T1000 (cell line): ENCODE data around the gene MGME1.

Experiments used
- DNase-seq: peaks from one replicate; lab custom pipeline; 2025; ENCODE audit warnings: mixed read lengths; lab: John Stamatoyannopoulos, UW

Gene MGME1

DNA sequence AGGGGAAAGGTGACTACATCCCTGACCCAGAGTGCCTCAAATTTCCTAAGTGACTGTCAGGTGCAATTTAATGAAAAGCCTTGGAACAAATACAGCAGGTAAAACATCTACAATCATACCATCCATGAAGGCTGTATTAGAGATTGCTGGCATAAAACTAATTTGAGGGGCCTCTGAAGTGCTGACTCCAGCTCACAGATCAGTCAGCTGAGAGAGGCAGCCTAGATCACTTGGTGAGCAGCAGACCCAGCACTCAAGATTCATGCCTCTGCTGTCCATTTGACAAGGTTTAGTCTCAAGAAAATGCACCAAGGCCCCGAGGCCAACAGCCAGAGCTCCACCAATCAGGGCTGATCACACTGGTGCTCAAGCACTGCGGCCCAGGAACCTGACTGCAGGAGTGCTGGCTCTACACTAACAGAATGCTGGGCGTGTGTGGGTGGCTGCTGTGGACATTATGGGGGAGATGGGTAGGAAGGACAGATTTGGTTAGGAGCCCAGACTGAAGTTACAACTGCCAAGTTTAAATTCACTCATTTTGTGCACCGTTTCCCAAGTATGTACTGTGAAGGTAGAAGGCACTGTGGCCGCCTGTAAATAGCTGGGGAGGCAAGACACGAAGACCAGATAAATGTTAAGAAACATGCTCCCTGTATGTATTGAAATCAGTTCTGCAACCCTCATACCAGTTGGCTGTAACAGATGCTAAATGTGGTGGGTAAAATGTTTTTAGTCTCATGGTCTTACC, 28.4 kb upstream of the MGME1 start:
- DNase-seq = no peak

DNA sequence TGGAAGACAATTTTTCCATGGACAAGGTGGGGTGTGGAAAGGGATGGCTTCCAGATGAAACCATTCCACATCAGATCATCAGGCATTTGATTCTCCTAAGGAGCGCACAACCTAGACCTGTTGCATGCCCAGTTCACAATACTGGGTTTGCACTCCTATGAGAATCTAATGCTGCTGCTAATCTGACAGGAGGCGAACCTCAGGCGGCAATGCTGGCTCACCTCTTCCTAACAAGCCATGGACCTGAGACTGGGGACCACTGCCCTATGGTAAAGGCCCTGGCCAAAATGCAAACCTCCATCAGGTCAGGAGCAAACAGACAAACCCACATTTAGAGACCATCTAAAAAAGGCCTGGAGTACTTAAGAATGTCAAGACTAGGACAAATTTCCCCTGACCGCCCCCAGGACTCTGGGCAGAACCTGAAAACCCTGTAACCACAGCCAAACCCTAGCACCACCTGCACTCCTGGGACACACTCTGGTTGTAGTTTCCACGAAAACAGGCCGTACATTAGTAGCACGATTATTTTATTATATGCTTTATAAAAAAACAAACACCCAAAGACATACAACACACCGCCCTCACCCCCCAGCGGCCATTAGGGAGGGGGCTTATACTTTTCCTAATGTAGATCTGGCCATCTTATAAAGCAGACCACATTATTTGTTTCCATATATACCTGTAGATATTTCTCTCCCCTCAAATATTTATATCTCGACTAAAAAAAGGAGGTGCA, 27.6 kb upstream of the MGME1 start:
- DNase-seq = no peak

DNA sequence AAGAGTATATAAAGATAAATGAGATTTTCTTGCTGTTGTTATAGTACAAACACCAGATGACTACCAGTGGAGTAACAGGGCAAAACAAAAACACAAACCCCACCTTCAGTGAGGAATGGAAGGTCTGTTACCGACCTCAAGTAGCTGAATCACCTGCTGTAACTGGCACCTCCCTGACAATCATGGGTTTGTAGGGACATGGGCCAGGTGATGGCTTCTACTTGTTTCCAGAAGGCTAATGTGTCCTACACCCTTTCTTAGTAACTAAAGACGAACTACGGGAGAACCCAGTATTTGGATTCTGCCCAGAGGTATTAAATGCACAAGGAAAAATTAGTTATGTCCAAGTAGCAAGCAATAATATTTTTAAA, 27.0 kb upstream of the MGME1 start:
- no peak for DNase-seq

DNA sequence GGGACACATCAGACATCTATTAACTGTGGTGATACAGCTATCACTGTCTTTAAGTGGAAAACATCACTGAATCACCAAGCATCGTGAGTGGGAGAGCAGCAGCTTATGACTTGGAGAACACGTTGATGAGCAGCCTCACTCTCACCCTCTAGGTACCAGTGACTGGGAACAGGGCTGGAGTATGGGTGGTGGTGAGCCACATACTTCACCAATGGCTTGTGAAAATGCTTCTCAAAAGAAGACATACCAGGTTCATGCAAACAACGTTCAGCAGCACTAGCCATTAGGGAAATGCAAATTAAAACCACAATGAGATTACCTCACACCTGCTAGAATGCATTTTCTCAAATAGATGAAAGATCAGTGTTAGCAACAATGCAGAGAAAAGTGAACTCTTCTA, 25.5 kb upstream of the MGME1 start:
- no peak for DNase-seq

DNA sequence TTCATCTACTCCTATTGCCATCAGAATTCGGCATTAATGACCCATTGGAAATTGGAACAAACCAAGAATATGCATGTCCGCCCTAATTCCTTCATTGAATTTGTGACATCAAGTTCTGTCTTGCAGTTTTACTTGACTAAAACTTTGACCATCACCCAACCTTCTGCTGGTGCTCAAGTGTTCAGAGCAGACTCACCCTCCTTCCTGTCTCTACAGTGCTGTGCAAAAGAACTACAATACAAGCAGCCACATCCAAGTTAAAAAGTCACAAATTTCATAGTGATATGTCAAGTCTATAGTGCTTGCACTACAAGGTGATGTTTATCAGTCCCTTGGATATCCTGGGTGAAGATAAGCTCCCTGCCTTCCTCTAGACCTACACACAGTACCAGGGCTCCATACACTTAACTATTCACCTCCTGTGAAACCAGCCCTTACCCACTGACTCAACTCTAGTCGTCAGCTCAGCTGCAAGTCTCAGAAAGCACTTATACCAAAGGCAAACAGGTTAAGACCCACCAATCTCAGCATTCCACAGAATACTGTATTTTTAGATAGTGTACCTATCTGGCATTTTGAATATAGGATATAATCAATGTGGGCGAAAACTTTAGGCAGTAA, 23.9 kb upstream of the MGME1 start:
- DNase-seq = no peak

DNA sequence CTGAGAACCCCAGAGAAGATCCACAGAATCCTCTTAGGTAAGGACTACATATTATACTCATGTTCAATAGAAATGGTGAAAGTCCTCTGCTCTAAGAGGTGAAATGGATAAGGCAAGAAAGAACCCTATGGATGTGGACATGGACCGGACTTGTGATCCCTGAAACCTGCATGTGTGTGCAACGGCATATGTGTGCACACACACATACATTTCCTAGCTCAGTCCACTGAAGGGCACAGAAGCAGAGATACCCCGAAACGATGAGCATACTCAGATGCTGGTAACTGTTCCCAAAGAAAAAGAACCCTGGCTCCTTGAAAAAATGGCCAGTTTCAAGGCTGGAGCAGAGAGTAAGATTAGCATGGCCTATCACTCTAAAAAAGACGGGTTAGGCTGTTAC, 22.8 kb upstream of the MGME1 start:
- DNase-seq = no peak

DNA sequence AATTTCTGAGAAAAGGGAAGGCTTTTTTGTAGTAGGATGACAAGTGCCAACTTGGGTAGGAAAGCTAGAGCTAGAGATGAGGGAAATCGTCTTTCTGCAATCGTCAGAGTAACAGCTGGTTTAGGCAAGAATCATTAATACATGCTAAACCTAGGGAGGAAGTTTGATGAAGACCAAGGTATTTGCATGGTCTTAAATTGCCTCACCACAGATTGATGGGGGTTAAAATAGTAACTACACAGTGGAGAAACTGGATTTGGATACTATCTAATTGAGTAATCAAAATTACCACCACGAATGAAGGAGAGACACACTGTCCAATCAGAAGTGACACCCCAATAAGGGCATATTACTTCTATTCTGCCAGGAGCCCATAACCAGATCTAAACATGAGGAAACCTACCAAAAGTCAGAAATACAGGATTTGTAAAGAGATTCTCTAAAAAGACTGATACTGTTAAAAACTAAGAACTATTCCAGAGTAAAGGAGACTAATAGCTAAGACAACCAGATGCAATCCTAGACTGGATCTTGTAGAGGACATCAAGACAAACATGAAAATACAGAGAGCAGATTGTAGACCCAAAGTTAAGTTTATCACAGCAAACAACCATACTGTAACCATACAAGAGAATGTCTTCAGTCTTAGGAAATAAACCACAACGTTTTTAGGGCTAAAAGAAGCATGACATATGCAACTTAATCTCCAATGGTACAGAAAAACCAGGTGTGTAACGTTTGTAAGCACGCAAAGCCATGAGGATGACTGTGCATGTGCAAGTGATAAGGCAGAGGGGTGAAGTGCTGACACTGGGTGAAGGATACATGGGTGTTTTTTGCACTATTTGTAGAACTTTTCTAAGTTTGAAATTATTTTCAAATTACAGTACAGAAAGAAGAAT, 22.0 kb upstream of the MGME1 start:
- DNase-seq = no peak

DNA sequence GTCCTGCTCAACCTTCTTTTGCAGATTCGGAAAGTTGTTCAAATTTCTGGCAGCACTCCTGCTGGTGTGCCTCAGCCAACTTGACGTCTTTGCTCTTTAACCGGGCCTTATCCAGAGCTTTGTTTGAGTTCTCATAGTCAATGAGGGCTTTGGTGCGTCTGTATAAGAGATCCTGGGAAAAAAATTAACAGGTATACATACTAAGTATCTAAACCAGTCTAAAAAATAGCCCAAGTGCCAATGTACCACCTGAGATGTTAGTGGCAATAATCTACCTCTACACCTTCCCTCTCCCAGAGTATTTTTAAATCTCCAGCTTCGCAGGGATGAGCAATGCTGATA, 21.4 kb upstream of the MGME1 start:
- DNase-seq = no peak

DNA sequence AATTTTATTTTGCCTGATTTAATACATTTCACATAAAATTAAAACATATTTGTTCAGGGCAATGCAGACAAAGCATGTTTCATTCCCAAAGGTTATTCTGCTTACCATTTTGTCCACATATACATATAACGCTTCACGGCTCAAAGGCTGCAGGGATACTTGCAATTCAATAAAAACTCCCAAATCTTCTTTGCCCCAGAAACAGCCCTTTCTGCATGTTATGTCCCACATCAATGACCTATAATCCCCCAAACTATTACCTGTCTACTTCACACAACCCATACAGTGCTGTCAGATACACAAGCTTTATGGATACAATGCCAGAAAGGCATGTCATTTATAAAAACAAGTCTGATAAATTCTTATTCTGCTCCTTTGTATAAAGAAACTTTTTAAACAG, 20.4 kb upstream of the MGME1 start:
- no peak for DNase-seq

DNA sequence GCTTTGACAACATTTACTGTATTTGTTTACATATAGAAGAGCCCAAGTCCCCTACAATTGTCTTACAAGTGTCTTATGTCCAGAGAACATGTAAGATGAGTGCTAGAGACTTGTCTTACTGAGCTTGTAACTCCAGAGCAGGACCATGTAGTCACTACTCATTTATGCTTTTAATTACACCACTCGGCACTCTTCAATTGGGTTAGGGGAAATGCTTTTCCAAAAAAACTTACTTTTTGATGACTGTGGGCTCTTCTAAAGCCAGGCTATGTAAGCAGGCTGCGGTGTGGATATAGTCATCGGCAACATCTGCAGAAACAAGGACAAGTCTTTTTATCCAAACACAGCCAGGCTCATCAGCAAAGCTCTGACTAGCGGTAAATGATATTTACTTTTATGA, 18.9 kb upstream of the MGME1 start:
- no peak for DNase-seq

DNA sequence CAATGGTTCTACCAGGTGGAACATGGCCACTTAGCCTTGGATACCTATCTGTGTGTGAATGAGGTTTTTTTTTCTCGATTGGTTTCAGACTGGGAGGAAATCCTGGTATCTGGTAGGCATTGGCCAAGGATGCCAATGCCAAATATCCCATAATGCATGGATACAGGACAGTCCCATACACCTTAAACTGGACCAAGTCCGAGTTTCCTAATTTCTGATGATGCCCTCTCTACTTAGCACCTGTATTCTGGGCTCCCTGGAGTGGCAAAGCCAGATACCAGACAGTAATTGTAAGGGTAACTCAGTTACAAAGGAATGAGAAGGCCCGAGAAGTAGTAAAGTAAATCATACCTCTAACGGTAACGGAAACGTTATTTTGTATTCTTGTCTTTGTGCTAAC, 18.1 kb upstream of the MGME1 start:
- DNase-seq = no peak

DNA sequence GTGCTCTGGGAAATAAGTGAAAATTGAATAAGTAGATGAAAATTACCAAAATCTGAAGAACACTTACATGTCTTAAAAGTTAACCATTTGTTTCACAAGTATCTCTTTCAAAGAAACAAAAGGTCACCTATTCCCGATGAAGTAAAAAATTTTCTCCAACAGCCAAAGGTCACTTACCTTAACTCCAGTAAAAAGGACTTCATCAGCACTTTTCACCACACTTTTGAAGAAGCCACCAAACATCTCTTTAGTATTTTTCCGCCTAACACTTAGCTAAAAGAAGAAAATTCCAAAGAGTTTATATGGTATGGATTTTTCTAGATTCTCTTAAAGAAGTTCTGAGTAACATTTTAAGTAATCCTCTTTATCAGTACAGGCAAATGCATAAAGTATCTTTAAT, 17.5 kb upstream of the MGME1 start:
- no peak for DNase-seq

DNA sequence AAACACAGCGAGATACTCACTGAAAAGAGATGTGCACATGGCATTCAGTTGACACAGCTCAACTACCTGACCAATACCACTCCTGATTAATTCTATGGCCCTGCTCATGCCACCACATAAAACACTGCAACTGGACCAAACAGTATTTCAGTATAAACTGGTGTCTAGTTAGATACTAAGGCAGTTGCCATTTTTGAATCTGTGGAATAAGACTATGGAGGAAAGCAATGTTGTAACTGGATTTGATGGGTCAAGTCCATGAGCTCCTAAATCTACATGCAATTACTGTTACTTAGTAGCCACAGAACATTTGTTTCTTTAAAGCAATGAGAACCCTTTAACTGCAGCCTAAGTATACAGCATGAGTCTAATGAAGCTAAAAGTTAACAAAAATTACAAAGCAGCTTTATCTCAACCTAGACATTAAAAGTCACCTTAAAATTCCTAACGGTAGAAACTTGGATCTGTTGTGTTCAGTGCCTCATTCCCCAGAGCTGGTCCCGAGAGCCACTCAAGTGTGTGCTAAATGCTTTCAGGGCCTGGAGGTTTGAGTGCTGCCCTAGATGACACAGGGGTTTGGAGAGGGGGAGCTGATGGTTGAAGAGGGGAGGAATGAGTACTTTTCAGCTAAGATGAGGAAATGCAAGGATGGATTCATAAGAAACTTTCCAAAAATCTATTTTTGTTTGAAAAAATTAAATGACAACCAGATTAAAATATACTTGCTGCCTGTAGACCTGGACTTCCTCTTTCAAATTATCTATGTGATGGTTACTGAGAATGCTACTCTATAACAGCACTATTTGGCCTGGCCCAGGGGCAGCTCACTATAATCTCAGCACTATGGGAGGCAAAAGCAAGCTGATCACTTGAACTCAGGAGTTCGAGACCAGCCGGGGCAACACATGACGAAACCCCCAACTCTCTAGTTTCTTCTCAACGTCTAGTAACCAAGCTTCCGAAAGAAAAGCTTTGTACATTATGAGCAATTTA, 15.8 kb upstream of the MGME1 start:
- DNase-seq = no peak

DNA sequence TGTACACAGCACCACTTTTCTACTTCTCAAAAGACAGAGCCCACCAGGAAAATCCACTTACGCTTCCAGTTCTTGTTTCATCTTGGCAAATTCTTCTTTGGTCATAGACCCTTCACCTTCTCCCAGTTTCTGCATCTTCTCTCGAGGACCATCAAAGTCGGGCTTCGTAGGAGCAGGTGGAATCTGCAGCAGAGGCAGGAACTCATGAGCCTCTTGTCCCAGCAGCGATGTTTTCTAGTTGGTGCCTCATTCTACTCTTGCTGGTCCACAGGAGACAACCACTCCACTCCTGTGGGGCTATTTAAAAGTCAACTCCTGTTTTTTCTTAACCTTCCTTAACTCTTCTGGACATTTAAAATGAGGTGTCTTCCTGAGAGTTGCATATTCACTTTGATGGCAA, 14.9 kb upstream of the MGME1 start:
- DNase-seq = no peak

DNA sequence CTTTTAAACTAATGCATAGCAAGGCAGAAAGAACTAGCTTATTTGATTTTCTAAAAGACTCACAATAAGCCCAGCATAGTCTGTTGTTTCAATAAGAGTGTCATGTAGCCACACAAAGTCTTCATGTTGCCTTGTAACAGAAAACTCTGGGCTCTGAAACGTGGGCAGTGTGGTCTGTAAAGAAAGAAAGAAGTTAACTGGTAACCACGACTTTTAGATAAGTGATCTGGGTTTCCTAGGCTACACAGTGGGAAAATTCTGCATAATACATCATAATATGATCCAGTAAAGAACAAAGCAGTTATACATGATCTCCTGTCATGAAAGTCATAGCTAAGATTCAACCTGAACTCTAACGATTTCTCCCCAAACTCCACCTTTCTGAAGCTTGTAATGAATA, 13.5 kb upstream of the MGME1 start:
- DNase-seq = no peak

DNA sequence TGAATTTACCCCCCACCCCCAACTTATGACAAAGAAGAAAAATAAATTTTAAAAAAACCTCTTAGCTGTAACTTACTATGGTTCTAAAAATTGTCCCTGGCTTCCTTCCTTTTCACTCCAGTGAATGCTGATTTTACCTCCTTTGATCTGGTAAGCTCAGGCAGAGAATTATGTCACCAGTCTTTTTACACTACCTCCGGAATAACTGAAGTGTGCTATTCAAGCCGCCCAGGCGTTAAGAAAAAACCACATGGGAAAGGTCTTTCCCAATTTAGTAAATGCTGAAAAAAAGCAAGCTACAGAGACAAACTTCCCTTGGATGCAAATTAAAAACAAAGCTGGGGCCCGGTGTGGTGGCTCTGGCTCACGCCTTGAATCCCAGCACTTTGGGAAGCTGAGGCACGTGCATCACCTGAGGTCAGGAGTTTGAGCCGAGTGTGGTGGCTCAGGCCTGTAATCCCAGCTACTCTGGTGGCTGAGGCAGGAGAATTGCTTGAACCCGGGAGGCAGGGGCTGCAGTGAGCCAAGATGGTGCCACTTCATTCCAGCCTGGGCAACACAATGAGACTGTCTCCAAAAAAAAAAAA, 12.6 kb upstream of the MGME1 start:
- no peak for DNase-seq

DNA sequence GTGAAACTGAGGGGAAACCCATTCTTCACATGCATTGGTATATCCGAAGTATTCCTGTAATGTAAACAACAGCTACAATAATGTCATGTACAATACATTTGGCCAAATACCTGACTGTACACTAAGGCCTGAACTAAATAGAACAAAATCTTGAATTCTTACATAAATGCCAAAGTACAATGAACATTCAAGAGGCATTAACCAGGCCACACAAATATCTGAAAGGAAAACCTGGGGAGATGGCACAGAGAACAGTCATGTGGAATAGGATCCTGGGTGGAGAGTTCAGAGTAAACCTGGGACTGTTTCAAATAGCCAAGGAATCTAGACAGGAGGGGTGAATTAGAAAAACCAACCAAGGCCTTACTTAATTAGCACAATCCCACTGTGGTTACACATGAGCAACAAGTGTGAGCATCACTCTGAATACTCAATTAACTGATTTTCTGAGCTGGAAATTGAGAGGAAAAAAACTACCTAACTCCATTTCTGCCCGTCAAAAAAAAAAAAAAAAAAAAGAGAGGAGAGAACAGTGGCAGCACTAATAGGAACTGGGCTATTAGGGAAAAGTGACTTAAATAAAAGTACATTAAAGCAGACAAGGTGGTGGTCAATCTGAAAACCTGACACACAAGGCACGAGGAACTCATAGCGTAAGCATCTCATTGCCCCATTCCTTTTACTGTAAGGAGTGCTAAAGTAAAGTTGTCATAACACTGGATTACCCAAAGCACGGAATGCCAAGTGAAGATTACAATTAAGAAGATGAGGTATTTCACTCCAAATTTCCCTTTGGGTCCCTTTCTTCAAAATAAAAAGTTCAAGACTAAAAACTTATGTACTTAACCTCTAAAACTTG, 11.1 kb upstream of the MGME1 start:
- no peak for DNase-seq

DNA sequence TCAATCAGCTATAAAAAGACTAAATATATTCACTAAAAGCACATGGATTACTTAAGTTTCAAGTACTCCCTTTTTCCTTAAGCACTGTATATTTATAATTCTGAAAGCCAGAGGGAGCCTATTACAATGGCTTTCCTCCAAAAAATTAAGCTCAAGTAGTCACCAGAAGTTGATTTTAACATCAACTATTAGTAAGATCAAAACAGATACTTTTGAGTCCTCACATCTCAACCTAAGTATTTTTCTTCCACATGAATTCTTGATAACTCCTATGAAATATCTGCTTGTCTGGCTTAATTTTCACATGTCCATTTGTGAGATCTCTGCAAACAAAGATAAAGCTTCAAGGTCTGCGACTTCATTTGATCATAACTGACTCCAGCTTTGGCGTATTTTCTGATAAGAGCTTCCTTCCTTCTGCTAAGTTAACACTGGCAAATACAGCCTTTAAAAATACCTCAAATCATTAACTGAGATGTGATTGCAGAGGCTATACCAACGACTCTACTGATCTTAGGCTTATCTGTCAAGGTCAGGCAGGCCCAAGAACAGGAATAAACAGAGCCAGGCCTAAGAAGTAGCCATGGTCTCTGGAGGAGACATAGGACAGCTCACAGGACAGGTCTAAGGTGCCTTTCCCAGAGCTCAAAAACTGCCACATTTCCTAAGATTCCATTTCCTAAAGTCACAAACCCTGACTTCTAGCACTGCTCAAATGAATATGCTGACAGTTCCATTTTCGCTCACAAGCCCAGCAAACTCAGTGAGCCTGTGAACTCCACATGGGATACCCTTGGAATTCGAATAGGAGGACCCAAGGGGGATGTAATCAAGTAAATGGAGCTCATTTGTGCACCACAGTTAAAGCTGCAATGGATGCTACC, 10.2 kb upstream of the MGME1 start:
- no peak for DNase-seq

DNA sequence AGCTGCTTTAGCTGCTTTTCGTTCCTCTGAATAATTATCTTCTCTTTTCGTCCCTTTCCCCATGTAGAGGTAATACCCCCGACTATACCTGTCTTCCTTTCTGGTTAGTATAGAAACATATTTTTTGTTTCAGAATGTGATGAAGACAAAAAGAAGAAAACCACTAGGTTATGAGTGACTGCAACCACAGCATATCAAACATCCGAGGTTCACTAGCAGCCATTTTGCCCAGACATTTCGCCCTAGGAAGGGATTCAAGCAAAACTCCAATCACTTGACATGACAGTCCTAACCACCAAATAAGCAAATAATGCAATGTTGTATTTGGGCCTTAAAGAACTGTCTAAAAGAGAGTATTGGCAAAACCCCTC, 9.6 kb upstream of the MGME1 start:
- DNase-seq = no peak
